Measurements from ENCODE around the gene RBBP8NL. TPM values are rescaled to one million over a fixed set of nuclear protein-coding genes. Genes with fewer than 3 reads are reported as not detected.

Gene RBBP8NL
- total RNA-seq, 1 experiment from 2014 or later, result 1.5 TPM

DNA sequence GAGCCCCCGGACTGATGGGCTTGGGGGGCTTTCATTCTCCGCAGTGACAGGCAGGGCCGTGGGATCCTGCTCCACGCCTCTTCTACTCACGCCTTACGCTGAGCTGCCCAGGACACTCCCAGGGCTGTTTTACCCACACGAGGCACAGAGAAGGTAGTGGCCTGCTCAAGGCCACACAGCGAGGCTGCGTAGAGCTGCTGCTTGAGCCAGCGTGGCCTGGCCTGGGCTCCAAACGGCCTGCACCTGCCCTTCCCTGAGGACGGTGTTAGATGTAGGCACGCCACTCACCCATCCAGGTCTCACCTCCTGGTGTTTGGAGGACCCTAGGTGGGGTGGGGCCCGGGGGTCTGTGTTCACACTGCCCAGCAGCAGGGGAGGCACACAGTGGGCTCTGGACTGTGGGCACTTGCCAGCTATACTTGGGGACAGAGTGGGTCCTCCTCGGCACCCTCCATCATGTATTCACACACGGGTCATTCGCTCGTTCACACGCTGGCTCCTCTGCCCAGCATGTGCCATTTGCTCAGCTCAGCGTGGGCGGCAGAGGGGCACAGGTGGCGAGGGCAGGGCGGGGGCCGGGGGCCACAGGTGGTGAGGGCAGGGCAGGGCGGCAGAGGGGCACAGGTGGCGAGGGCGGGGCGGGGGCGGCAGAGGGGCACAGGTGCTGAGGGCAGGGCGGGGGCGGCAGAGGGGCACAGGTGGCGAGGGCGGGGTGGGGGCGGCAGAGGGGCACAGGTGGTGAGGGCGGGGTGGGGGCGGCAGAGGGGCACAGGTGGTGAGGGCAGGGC, 18.4 kb upstream of the RBBP8NL start (continued):
- TF ChIP-seq GTF2I (CRISPR knock-in tag; conservative IDR thresholded peaks at IDR 0.05) (no peak), TEAD1 (CRISPR knock-in tag; IDR thresholded peaks at IDR 0.05) (no peak), MYBL2 (CRISPR knock-in tag; IDR thresholded peaks at IDR 0.05) (no peak), MLX (CRISPR knock-in tag; IDR thresholded peaks at IDR 0.05) (no peak), CTCF (IDR thresholded peaks at IDR 0.05) (no peak), SMAD4 (CRISPR knock-in tag; IDR thresholded peaks at IDR 0.05) (no peak), ATF1 (CRISPR knock-in tag; IDR thresholded peaks at IDR 0.05) (no peak), MXD4 (CRISPR knock-in tag; IDR thresholded peaks at IDR 0.05; ENCODE audit: borderline replicate concordance) (no peak), TEAD4 (CRISPR knock-in tag; IDR thresholded peaks at IDR 0.05) (no peak)
- TF ChIP-seq, protein P1, sequence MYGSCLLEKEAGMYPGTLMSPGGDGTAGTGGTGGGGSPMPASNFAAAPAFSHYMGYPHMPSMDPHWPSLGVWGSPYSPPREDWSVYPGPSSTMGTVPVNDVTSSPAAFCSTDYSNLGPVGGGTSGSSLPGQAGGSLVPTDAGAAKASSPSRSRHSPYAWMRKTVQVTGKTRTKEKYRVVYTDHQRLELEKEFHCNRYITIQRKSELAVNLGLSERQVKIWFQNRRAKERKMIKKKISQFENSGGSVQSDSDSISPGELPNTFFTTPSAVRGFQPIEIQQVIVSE (CRISPR knock-in tag; IDR thresholded peaks at IDR 0.05; ENCODE audit: borderline replicate concordance), result no peak

GRCh38 chr20:62444286-62444685, 16.9 kb upstream of the RBBP8NL start:
- H3K27me3 Mint-ChIP-seq (ENCODE audit: low read depth), result no peaks in the 10 kb centered on the region

More at GRCh38 chr20:62444286-62444685, 16.9 kb upstream of the RBBP8NL start:
- no peak overlapping the region for H3K4me3 Mint-ChIP-seq
- DNase-seq (ENCODE audit: low spot score) (no peak), ATAC-seq (no peak)
- ChIA-PET CTCF (interaction anchor here (1.0 to 1.5 kb wide), 2 partner anchors 34 to 56 kb away, joined by 3 to 6 read pairs; no protein-coding TSS in a partner anchor), POLR2A (no interaction called here)
- H3K4me1 Mint-ChIP-seq, result no peaks in the 10 kb centered on the region
- no peak overlapping the region for H3K27ac Mint-ChIP-seq
- no peaks in the 10 kb centered on the region for H3K36me3 Mint-ChIP-seq
- peaks cover 4% of the 10 kb centered on the region; the same call in 1 of the 2 replicates for H3K9me3 Mint-ChIP-seq
- TF ChIP-seq, protein P2, sequence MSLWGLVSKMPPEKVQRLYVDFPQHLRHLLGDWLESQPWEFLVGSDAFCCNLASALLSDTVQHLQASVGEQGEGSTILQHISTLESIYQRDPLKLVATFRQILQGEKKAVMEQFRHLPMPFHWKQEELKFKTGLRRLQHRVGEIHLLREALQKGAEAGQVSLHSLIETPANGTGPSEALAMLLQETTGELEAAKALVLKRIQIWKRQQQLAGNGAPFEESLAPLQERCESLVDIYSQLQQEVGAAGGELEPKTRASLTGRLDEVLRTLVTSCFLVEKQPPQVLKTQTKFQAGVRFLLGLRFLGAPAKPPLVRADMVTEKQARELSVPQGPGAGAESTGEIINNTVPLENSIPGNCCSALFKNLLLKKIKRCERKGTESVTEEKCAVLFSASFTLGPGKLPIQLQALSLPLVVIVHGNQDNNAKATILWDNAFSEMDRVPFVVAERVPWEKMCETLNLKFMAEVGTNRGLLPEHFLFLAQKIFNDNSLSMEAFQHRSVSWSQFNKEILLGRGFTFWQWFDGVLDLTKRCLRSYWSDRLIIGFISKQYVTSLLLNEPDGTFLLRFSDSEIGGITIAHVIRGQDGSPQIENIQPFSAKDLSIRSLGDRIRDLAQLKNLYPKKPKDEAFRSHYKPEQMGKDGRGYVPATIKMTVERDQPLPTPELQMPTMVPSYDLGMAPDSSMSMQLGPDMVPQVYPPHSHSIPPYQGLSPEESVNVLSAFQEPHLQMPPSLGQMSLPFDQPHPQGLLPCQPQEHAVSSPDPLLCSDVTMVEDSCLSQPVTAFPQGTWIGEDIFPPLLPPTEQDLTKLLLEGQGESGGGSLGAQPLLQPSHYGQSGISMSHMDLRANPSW (CRISPR knock-in tag; conservative IDR thresholded peaks at IDR 0.05; ENCODE audit: low read depth), result no peak
- TF ChIP-seq HMGXB4 (CRISPR knock-in tag; IDR thresholded peaks at IDR 0.05) (no peak), ESRRA (CRISPR knock-in tag; IDR thresholded peaks at IDR 0.05; ENCODE audit: borderline replicate concordance) (no peak), JAZF1 (CRISPR knock-in tag; IDR thresholded peaks at IDR 0.05) (no peak), JUN (CRISPR knock-in tag; IDR thresholded peaks at IDR 0.05) (no peak), ZNF263 (CRISPR knock-in tag; IDR thresholded peaks at IDR 0.05; ENCODE audit: low read depth) (no peak), FOXK1 (CRISPR knock-in tag; IDR thresholded peaks at IDR 0.05) (no peak), FOXJ3 (CRISPR knock-in tag; IDR thresholded peaks at IDR 0.05; ENCODE audit: borderline replicate concordance) (no peak)
- TF ChIP-seq, protein P3, sequence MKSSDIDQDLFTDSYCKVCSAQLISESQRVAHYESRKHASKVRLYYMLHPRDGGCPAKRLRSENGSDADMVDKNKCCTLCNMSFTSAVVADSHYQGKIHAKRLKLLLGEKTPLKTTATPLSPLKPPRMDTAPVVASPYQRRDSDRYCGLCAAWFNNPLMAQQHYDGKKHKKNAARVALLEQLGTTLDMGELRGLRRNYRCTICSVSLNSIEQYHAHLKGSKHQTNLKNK (CRISPR knock-in tag; IDR thresholded peaks at IDR 0.05), result no peak

Measured in WTC11 (cell line).